Activated CD8-positive, alpha-beta memory T cell treated with anti-CD3 and anti-CD28 coated beads, Interleukin-2, amount 50 U/mL, for 1 hour (primary cell): ENCODE results near the gene ZNF467.

Source experiments
- DNase-seq: peaks from one replicate; pipeline ENCODE4 v3.0.0-alpha.2; 2020; ENCODE audit errors: extremely low read depth

ZNF467 gene

GRCh38 chr7:149728491-149729375 is 44.7 kb downstream of the ZNF467 start:
- no peak for DNase-seq

GRCh38 chr7:149727899-149728476 is 45.4 kb downstream of the ZNF467 start:
- no peak for DNase-seq

GRCh38 chr7:149727053-149727898 is 46.1 kb downstream of the ZNF467 start:
- no peak for DNase-seq

- no peak for DNase-seq
Measured at GRCh38 chr7:149725916-149726315, 47.5 kb downstream of the ZNF467 start.

- DNase-seq = no peak
Measured at GRCh38 chr7:149725426-149725821, 48.0 kb downstream of the ZNF467 start.

GRCh38 chr7:149724661-149725425 is 48.5 kb downstream of the ZNF467 start:
- no peak for DNase-seq

GRCh38 chr7:149723795-149724495 is 49.4 kb downstream of the ZNF467 start:
- no peak for DNase-seq

- no peak for DNase-seq
Measured at GRCh38 chr7:149723082-149723767, 50.2 kb downstream of the ZNF467 start.

GRCh38 chr7:149722356-149722957 is 50.9 kb downstream of the ZNF467 start:
- no peak for DNase-seq

- DNase-seq = no peak
Measured at GRCh38 chr7:149721084-149721601, 52.2 kb downstream of the ZNF467 start.

GRCh38 chr7:149720372-149721083 is 52.9 kb downstream of the ZNF467 start:
- no peak for DNase-seq

GRCh38 chr7:149719912-149720335 is 53.5 kb downstream of the ZNF467 start:
- no peak for DNase-seq

GRCh38 chr7:149719050-149719899 is 54.1 kb downstream of the ZNF467 start:
- no peak for DNase-seq

GRCh38 chr7:149718730-149719049 is 54.7 kb downstream of the ZNF467 start:
- DNase-seq = no peak

- DNase-seq = no peak
Measured at GRCh38 chr7:149717481-149717880, 55.9 kb downstream of the ZNF467 start.

- DNase-seq = no peak
Measured at GRCh38 chr7:149716932-149717307, 56.5 kb downstream of the ZNF467 start.

- DNase-seq = no peak
Measured at GRCh38 chr7:149716007-149716931, 57.1 kb downstream of the ZNF467 start.
